Nephron progenitor cell (in vitro differentiated cells): ENCODE measurements around the gene SLC2A10.

Experiments
- DNase-seq: peaks from one replicate; pipeline ENCODE4 v3.0.0; 2021
- H3K27ac Mint-ChIP-seq: 2 replicates; pipeline ENCODE4 v1.8.0; 2021; ENCODE audit warnings: mild to moderate bottlenecking, moderate library complexity, mixed read lengths
- H3K27me3 Mint-ChIP-seq: 2 replicates; pipeline ENCODE4 v1.8.0; 2021; ENCODE audit warnings: mild to moderate bottlenecking, low read depth, mixed read lengths; ENCODE audit not compliant: poor library complexity
- H3K36me3 Mint-ChIP-seq: 2 replicates; pipeline ENCODE4 v1.8.0; 2021; ENCODE audit warnings: low read depth, mixed read lengths
- H3K4me1 Mint-ChIP-seq: 2 replicates; pipeline ENCODE4 v1.8.0; 2021; ENCODE audit warnings: mixed read lengths
- H3K4me3 Mint-ChIP-seq: 2 replicates; pipeline ENCODE4 v1.8.0; 2021; ENCODE audit warnings: mild to moderate bottlenecking, moderate library complexity, mixed read lengths
- H3K9me3 Mint-ChIP-seq: 2 replicates; pipeline ENCODE4 v1.8.0; 2021; ENCODE audit warnings: mild to moderate bottlenecking, moderate library complexity, mixed read lengths
- TF ChIP-seq, protein P1 (sequence below): fragments of 200-600 bp; sonication (generic); IDR thresholded peaks from 2 replicates; pipeline ENCODE4 v1.5.0; 2021; ENCODE audit warnings: antibody characterized with exemption

Gene SLC2A10

DNA sequence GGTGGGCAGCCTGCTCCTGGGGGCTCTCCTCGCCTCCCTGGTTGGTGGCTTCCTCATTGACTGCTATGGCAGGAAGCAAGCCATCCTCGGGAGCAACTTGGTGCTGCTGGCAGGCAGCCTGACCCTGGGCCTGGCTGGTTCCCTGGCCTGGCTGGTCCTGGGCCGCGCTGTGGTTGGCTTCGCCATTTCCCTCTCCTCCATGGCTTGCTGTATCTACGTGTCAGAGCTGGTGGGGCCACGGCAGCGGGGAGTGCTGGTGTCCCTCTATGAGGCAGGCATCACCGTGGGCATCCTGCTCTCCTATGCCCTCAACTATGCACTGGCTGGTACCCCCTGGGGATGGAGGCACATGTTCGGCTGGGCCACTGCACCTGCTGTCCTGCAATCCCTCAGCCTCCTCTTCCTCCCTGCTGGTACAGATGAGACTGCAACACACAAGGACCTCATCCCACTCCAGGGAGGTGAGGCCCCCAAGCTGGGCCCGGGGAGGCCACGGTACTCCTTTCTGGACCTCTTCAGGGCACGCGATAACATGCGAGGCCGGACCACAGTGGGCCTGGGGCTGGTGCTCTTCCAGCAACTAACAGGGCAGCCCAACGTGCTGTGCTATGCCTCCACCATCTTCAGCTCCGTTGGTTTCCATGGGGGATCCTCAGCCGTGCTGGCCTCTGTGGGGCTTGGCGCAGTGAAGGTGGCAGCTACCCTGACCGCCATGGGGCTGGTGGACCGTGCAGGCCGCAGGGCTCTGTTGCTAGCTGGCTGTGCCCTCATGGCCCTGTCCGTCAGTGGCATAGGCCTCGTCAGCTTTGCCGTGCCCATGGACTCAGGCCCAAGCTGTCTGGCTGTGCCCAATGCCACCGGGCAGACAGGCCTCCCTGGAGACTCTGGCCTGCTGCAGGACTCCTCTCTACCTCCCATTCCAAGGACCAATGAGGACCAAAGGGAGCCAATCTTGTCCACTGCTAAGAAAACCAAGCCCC, 16.0 kb downstream of the SLC2A10 start:
- TF ChIP-seq, protein P1, sequence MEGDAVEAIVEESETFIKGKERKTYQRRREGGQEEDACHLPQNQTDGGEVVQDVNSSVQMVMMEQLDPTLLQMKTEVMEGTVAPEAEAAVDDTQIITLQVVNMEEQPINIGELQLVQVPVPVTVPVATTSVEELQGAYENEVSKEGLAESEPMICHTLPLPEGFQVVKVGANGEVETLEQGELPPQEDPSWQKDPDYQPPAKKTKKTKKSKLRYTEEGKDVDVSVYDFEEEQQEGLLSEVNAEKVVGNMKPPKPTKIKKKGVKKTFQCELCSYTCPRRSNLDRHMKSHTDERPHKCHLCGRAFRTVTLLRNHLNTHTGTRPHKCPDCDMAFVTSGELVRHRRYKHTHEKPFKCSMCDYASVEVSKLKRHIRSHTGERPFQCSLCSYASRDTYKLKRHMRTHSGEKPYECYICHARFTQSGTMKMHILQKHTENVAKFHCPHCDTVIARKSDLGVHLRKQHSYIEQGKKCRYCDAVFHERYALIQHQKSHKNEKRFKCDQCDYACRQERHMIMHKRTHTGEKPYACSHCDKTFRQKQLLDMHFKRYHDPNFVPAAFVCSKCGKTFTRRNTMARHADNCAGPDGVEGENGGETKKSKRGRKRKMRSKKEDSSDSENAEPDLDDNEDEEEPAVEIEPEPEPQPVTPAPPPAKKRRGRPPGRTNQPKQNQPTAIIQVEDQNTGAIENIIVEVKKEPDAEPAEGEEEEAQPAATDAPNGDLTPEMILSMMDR: no peak
- Mint-ChIP-seq H3K36me3 (peaks cover 37% of the 10 kb centered on the region), H3K27me3 (peaks cover 2% of the 10 kb centered on the region), H3K9me3 (peaks cover 11% of the 10 kb centered on the region), H3K27ac (no peak overlapping the region), H3K4me3 (no peak overlapping the region), H3K4me1 (no peaks in the 10 kb centered on the region)
- no peak for DNase-seq

DNA sequence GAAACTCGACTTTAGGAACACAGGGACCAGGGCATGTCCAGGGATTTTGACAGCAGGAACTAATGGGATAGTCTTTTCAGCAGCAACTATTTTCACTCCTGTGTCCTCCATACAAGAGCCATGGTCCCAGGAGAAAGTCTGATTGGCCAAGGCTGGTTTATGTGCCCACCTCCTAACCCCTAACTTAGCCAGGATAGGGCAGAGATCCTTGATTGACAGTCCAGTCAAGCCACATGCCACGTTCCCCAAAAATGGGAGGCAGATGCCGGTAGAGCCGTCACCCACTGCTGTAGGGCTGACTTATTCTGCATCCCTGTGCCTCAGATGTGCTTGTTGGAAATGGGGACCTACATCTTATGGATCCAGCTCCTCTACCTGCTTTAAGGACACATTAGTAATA, 22.3 kb downstream of the SLC2A10 start:
- H3K27ac Mint-ChIP-seq: no peak overlapping the region
- H3K4me1 Mint-ChIP-seq: no peaks in the 10 kb centered on the region
- TF ChIP-seq, protein P1: no peak
- no peak overlapping the region for H3K4me3 Mint-ChIP-seq
- no peaks in the 10 kb centered on the region for H3K9me3 Mint-ChIP-seq
- DNase-seq: no peak
- H3K36me3 Mint-ChIP-seq: peaks cover 50% of the 10 kb centered on the region
- peaks cover 6% of the 10 kb centered on the region for H3K27me3 Mint-ChIP-seq

DNA sequence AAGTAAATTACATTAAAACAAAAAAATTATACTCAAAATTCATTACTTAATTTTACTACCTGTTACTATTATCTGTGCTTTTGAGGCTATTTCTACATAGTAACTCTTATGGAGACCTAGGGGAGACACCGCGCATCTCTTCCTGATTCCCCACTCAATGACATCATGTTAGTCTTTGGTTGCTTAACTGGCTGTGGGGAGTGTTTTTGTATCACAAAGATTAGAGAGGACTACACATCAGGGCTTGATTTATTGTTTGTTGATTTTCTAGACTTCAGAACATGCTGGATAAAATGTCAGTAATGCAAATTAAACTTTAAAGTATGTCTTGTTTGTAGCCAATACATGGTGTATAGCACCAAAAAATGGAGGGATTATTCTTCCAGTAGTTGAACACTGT, 26.0 kb downstream of the SLC2A10 start:
- TF ChIP-seq, protein P1: no peak
- Mint-ChIP-seq H3K4me3 (no peak overlapping the region), H3K27ac (no peak overlapping the region)

DNA sequence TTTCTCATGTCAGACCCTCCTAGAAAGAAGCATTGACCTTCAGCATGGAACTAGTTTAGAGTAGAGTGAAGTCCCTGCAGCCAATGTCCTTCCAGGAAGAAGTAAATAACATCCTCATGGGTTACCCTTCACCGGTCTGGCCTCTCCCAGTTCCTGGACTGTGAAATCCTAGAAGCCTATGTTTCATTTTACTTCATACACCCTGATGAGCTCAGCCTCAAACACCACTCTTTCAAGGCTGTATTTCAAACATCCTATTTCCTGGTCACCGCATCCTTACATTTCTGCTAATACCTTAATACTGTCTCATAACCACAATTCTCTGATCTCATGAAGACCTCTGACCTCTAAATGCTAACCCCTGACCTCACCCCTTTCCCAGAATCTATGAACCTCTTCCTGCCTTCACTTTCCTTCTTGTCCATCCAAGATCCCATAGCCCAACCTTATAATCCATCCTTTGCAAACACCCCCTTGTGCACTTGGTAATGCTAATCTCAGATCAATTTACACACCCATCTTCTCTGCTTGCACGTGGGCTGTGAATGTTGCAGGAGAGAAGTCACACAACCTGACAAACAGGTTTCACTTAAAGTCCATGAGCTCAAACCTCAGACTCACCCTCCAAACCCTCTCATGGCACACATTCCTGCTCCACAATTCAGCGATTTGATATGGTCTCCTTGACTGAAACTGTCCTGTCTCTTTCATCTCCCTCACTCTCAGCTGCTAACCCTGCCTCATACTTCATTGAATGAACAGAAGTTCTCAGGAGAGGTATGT, 30.2 kb downstream of the SLC2A10 start:
- peaks cover 10% of the 10 kb centered on the region for H3K27me3 Mint-ChIP-seq
- no peak overlapping the region for H3K4me3 Mint-ChIP-seq
- DNase-seq: no peak
- TF ChIP-seq, protein P1: no peak
- H3K4me1 Mint-ChIP-seq: peaks cover 33% of the 10 kb centered on the region
- peaks cover under 1% of the 10 kb centered on the region for H3K36me3 Mint-ChIP-seq
- no peaks in the 10 kb centered on the region for H3K9me3 Mint-ChIP-seq
- no peak overlapping the region for H3K27ac Mint-ChIP-seq

More for the DNA sequence above, 26.0 kb downstream of the SLC2A10 start:
- Mint-ChIP-seq H3K36me3 (peaks cover 33% of the 10 kb centered on the region), H3K27me3 (peaks cover 7% of the 10 kb centered on the region), H3K9me3 (no peaks in the 10 kb centered on the region), H3K4me1 (peaks cover 20% of the 10 kb centered on the region)
- DNase-seq: no peak

DNA sequence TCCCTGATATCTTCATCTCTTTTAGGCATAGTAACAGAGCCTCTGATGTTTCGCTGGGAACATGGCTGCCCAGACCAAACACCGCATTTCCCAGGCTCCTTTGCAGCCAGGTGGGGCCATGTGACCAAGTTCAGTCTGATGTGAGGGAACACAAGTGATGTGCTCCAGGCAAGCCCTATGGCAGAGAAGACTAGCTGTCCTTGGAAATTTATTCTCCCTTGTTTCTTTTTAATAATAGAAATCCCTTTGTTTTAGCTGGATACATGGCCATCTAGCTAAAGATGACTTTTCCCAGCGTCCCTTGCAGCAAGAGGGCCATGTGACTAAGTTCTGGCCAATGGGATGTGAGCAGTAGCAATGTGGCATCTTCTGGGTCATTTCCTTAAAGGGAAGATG, 30.8 kb downstream of the SLC2A10 start:
- H3K4me1 Mint-ChIP-seq: peaks cover 33% of the 10 kb centered on the region
- H3K36me3 Mint-ChIP-seq: no peaks in the 10 kb centered on the region
- peaks cover 10% of the 10 kb centered on the region for H3K27me3 Mint-ChIP-seq
- no peak overlapping the region for H3K27ac Mint-ChIP-seq
- TF ChIP-seq, protein P1: no peak
- no peak for DNase-seq
- H3K4me3 Mint-ChIP-seq: no peak overlapping the region
- no peaks in the 10 kb centered on the region for H3K9me3 Mint-ChIP-seq
